Cardiac fibroblast (primary cell): ENCODE measurements around the gene BDNF.
A peak's percentile ranks its signal among the peaks of the same experiment; 100 is the strongest.

Source experiments
- DNase-seq, 2 donors: peaks; one replicate each; pipeline versions ENCODE4 v3.0.0 to v3.0.0-alpha.2; 2010; ENCODE audit warnings: low read depth in 2 of 2
- H3K4me3 ChIP-seq, 2 donors: replicated peaks in 1 of 2; 1 replicate in 1 of 2; 2 replicates in 1 of 2; pipeline ENCODE4 v1.5.1; 2011; ENCODE audit warnings: low read depth in 2 of 2, low read length in 2 of 2, mild to moderate bottlenecking in 2 of 2, moderate library complexity in 1 of 2
- CTCF ChIP-seq: IDR thresholded peaks from one replicate; pipeline ENCODE4 v1.5.1; 2011; ENCODE audit warnings: low read depth, mild to moderate bottlenecking, low read length, inconsistent platforms

BDNF gene

GRCh38 chr11:27619039-27619574, 81.1 kb downstream of the BDNF start:
- DNase-seq: peak in 1 of 2 donors; percentile 9
- H3K4me3 ChIP-seq: no peak overlapping the region
- no peak for TF ChIP-seq CTCF

DNA sequence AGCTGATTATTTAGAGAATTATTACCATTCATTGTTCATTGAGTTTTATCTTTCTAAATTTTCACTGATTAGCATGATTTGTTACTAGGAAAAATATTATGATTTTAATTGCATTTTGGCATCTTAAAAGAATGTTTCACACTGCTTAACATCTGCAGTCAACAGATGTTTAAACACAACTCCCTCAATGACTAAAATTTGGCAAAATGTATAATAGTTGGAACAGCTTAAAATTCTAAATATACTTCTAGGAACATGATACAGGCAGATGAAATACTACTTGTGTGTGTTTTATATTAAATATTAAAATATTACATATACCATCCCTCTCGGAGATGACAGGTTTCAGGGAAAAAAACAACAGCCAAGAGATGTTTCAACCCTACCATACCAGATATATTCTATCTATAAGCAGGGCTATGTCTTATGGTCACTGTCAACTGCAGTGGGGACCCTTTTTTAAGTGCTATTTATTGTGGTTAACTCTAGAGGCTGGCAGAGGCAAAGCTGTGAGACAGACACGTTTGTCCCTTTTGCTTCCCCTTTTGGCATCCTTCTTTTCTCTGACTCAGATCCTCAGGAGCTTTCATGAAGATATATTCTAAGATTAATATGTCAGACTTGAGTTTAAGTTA, 81.9 kb downstream of the BDNF start:
- peak in 1 of 2 donors; percentile 11 for DNase-seq
- no peak overlapping the region for H3K4me3 ChIP-seq
- no peak for TF ChIP-seq CTCF

DNA sequence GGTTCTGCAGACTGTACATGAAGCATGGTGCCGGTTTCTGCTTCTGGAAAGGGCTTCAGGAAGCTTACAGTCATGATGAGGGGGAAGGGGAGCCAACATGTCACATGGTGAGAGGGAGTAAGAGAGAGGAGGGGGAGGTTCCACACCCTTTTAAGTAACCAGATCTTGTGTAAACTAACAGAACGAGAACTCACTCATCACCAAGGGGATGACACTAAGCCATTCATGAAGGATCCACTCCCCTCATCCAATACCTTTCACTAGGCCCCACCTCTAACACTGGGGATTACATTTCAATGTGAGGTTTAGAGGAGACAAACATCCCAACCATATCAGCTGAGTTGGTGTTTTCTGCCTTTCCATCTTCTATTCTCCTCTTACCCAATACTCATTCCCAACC, 83.5 kb downstream of the BDNF start:
- no peak for TF ChIP-seq CTCF
- no peak overlapping the region for H3K4me3 ChIP-seq
- no peak for DNase-seq

GRCh38 chr11:27615833-27616232, 84.4 kb downstream of the BDNF start:
- no peak overlapping the region for H3K4me3 ChIP-seq
- no peak for DNase-seq
- no peak for TF ChIP-seq CTCF

DNA sequence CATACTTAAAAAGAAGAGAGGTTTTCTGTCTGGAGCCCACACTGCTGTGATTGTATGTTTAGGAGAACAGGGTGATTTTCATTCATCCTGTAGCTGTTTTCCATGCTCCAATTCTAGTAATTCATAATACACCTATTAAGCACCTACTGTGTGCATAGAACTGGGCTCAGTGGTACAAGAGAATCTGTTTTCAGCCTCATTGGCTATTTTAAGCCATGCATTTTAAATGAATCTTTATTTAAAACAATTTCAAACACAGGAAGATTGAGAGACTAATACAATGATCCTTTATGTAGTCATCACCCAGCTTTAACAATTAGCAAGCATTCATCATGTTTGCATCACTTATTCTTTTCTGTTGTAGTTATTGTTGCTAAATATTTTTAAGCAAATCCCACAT, 86.2 kb downstream of the BDNF start:
- no peak overlapping the region for H3K4me3 ChIP-seq
- DNase-seq: no peak
- no peak for TF ChIP-seq CTCF

DNA sequence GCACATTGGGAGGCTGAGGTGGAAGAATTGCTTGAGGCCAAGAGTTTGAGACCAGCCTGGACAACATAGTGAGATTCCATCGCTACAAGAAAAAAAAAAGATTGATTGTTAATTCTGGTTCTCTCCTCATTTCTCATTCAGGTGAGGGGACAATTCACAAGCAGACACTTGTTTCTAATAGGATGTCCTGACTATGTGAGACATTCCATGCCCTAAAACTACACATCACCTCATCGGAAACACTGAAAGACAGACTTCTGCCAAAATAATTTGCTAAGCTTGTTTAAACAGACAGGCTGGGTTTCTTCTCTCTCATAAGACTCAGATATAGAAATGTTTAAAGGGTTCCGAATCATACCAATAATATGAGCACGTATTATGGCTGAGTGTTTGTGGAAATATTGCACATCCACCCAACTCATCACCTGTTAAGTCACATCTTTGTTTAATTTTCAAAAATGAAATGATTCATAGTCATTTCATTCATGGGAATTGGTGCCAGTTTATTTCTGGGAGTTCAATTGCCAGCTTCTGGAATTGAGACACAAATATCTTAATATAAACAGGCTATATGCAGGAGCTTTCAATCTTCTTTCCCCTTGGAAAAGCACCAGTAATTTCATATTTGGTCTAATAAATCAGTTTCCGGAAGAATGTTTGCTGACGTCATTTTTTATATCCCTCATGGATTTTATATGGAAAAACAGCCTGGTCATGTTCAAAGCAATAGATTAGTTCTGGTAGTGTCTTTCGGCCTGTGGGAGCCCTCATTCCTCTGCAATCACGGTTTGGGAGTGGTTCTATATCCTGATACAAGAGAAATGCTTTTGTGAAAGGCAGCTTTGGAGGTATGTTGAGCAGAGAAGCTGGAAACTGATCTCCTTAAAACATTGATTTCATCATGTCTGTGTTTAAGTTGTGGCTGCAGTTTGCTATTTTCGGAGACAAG, 87.0 kb downstream of the BDNF start:
- H3K4me3 ChIP-seq: no peak overlapping the region
- DNase-seq: peak; percentile 18 to 19
- TF ChIP-seq CTCF: no peak
